Measurements from ENCODE around the gene NMUR1.
A peak's percentile ranks its signal among the peaks of the same experiment; 100 is the strongest.

Gene NMUR1

DNA sequence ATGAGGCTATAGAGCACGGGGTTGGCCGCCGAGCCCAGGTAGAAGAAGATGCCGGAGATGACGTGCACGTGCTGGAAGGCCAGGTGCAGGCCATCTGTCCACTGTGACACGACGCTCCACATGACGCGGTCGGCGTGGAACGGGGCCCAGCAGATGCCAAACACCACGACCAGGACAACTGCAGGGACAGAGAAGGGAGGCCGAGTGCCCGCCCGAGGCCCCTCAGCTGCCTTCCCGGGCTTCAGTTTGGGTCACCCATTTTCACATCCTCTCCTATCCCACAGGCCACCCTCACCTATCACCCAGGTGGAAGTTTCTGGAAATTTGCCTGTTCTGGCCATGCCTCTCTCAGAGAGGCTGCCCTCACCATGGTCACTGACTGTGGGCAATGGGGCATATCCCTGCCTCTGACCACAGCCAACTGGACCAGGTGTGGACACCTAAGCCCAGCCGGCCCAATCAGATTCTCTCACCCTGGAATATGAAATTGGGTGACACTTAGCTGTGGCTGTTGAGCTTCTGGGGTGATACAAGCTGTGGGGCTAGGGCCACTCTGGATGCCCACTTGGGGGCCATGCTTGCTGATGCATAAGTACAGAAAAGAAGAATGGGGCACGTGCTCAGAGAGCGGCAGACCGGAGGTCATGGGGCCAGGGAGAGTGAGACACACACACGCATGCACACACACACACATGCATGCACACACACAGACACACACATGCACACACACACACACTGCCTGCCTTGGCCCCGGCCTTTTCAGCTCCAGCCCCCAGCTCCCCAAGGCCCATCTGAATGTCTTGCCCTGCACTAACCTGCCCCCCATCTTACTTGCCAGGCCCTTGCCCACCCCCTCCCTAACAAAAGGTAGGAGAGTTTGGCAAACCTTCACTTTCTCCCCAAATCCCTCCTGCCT is 4.7 kb downstream of the NMUR1 start:
- no peak for DNase-seq (ENCODE audit: low read depth)

DNA sequence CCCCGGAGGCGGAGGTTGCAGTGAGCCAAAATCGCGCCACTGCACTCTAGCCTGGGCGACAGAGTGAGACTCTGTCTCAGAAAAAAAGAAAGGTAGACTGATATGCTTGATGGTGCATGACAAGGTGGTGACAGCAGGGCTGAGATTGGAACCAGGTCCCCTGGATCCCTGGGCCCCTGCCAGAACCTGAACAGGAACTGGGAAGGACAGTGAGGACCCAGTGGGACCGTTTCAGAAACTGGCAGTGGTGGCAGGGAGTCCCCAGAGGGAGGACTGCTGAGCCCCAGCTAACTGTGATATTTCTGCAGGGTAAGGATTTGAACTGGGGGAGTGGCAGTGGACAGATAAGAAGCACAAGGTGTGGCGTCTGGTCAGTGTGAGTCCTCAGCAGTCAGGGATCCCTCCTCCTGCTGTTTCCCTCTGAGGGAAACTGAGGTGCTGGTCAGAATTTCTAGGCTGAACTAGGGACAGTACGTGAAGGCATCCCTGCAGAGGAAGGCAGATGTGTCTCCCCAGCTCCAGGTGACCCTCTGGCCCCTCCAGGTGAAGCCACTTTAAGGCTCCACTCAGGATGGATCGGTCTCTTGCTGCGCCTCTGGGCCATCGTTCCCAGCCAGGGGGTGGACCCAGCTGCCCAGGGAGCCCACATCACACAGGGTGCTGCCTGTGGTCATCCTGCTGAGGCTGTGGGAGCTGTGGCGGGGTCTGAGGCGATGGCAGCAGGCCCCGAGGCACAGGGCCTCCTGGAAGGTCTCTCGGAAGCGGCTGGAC is 5.6 kb downstream of the NMUR1 start:
- DNase-seq (ENCODE audit: low read depth): no peak

DNA sequence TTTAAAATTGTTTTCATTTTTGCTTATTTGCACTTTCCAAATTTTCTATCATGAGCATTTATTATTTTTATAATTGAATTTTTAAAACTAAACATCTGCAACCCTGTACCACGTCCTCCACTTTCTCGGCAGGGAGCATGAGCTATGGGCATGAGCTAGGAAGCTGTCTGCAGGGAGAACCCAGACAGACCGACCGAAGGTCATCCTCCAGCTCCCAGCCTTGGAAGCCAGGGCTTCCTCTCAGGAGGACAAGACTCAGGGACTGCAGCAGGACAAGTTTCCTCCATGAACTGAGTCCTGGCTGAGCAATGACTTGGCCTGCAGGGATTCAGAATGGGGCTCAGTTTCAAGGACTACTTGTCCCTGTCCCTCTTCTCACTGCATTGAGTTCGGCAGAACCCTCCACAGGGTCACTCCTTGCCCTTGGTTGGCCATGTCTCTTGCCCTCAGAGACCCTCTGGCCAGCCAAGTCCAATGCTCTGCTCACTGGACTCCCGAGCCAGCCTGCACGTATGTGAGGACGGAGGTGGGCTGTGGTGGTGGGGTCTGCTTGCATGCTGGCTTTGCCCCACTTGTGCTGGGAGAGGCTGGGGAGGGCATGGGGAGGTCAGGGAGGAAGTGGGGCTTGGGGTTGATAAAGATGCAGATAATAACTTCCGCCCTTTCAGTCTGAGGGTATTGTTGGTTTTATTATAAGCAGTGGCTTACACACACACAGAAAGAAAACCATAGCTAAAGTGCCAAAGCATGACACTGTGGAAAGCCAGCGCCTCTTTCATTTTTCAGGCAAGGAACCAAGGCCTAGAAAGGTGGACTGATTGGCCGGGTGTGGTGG is 6.6 kb downstream of the NMUR1 start:
- no peak for DNase-seq (ENCODE audit: low read depth)

DNA sequence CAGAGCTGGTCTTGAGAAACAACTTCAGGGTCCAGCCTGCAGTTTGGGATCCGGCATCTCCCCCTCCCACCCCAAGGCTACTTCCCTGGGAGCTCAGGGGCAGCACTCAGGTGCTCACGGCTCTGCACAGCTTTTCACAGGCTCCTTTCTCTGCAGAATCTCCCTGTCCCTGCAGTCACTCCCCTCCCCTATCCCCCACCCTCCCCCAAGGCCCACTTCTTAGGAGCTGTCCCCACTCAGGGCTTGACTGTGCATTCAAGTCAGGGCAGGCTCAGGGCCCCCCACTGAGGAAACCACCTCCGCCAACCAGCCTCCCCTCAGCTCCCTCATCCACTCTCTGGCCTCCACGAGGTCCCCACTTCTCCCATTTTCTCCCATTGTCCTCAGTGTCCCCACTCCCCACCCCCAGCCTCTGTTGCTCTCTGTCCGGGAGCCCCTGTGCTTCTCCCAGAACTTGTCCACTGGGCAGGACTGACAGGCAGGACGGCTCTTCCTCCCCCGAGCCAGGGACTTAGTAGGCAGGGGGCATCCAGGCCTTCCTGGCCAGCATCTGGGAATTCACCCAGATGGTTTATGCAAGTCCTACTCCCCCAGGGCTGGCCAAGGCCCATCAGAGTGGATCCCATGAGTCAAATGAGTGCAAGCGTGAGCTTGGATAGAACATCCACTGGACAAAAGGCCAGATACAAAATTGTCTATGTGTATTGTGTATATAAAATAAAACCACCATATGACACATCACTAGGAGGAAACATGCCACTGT is 7.6 kb downstream of the NMUR1 start:
- DNase-seq (ENCODE audit: low read depth): no peak

DNA sequence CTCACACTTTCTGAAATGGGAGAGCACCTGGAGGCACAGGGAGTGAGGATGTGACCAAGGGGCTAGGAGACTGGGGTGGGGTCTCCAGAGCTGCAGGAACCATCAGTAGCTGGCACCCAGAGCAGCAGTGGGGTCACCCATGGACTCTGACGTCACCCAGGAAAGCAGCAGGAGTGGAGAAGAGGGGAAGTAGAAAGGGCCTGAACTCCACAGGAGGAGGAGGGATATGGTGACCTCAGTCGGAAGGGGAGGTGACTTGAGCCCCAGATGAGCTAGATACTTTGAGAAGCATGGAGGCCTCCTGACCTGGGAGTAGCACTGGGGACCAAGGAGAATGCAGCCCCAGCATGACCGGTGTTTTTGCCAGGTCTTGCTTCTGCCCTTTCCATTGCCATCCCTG is 8.8 kb downstream of the NMUR1 start:
- no peak for DNase-seq (ENCODE audit: low read depth)

DNA sequence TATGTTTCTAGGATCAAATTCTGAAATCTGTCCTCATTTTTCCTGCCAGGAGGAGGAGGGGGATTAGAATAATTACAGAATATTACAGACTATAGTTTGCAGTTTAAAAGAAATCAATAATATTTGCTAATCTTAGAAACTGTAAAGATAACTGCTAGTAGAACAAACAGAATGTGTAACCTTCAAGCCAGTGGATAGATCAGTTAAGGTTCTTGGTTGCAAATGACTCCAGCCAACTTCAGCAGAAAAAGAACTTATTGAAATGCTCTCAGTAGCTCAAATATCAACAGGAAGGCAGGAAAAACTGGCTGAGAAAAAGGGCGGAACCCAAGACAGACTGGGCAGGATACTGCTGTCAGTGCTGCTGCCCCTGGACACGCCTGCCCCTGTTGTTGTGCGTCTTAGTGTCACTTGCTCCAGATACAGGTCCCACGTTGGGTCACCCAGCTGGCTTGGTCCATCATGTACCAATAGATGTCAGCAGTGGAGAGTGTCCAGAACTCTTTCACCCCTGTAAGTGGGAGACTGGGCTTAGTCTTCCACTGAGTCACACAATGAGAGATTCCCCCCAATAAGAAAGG is 10.2 kb downstream of the NMUR1 start:
- DNase-seq (ENCODE audit: low read depth): no peak

DNA sequence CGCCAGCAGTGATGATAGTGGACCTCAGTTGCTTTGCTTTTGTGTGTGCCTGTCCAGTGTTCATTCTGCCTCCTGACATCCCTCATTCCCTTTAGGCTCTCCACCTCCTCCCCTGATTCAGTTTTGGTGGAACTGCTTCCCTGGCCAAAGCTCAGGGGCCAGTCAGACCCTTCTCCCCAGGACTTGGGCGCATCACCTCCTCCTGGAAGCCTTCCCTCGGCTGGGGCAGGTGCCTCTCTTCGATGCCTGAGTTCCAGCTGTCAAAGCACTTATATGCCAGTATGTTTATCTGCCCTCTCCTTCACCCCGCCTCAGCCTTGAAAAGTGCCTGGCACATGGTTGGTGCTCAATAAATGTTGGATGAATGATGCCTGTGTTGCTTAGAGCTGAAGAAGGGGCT is 11.5 kb downstream of the NMUR1 start:
- no peak for DNase-seq (ENCODE audit: low read depth)

DNA sequence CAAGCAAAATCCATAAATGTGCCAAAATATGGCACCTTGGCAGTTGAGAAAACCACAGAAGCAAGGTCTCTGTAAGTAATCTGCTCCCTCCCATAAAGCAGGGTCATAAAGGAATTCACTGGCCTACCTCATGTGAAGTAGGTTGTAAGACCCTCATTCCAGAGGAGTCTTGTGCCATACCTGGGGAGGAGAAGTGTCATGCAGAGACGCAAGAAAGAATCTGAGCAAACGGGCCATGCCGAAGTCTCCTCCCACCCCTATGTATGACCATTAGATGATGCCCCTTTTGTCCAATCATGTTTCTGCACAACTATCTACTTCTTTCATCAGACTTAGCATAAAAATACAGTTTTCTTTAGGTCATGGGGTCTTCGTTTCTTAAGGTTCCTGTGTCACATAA is 14.6 kb downstream of the NMUR1 start:
- no peak for DNase-seq (ENCODE audit: low read depth)

DNA sequence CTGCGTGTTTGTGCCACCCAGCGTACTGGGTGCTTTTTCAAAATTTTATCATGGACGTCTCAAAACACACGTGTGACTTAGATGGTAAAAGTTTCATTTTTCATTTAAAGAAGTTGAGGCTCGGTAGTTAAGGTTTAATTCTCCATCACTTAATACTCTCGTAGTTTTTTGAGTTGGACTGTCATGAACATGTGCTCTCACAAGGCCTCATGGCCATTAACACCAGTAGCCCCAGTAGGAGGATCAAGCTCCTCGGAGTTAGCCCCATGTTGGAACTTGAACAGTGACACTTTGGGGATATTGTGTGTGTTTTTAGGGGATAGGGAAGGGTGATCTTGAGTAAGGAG is 15.3 kb downstream of the NMUR1 start:
- DNase-seq (ENCODE audit: low read depth): no peak

DNA sequence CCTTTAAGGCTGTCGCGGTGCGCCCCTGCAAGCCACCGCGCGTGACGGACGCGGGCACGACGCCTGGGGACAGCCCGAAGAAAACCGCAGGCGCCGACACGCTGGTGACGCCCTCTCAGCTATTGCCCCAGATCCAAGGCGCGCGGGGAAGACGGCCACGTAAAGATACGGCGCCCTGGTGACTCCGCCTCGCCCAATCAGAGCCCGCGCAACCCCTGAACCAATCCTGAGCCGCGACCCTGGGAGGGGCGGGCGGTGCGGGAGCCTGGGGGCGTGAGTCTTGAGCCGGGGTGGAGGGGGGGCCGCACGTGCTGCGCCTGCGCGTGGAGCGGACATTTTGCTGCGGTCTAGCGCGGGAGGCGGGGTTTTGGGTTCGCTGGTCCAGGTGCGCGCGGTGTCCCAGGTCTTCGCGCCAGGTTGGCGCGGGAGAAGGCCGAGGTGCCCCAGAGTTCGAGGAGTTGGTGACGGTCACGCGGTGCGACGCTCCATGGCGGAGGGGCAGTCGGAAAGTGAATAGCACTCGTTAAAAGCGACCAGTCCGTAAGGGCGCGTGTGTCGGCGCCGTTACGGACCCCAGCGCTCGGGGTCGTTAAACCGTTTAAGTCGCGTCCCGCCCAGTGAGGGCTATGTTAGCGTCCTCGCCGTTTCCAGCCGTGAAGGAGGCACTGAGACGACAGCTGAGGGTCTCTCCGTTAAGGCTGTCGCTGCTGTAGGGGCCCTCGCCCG is 15.9 kb downstream of the NMUR1 start:
- DNase-seq (ENCODE audit: low read depth): peak; percentile 97

DNA sequence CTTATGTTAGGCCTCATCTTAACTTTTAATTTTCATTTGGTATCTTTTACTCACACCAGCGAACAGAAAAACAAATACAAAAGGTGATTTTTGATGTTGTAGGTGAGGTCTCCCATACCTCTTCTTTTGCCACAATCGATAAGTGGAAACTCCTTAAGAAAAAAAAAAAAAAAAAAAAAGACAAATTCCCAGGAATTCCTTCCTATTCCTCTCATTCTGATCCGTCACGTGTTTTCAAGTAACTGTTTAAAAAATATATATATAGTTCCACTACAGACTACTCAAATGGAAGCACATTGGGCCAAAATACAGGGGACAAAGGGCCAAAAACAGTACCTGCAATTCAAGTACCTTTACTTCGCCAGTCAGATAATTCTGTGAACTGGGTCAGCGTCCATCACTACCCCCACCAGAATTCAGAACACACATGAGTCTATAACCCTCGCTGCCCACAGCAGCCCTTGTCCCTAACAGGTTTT is 16.5 kb downstream of the NMUR1 start:
- no peak for DNase-seq (ENCODE audit: low read depth)

DNA sequence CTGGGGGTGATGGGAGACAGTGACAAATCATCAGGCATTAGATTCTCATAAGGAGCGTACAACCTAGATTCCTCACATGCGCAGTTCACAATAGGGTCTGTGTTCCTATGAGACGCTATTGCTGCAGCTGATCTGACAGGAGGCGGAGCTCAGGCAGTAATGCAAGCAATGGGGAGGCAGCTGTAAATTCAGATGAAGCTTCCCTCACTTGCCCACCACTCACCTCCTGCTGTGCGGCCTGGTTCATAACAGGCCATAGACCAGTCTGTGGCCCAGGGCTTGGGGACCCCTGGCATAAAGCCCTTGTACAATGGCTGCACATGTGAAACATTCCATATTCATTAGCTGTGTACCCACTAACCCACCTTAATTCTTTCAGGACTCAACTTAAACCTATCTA is 18.0 kb downstream of the NMUR1 start:
- no peak for DNase-seq (ENCODE audit: low read depth)

DNA sequence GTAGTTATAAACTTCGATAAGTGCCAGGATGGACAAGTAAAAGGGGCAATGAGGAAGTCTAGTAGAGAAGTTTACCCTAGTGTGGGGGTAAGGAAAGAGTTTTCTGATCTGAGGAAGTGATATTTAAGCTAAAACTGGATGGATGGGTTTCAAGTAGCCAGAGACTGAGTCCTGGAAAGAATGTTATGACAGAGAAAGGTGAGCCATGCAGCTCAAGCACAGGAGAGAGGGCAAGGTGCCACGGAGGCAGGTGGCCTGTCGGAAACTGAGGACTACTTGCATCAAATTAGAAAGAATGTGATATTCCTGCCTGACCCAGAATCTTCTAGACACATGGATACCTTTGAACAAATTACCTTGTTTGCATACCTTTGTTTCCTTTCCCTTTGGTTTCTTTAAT is 26.5 kb downstream of the NMUR1 start:
- DNase-seq (ENCODE audit: low read depth): no peak

DNA sequence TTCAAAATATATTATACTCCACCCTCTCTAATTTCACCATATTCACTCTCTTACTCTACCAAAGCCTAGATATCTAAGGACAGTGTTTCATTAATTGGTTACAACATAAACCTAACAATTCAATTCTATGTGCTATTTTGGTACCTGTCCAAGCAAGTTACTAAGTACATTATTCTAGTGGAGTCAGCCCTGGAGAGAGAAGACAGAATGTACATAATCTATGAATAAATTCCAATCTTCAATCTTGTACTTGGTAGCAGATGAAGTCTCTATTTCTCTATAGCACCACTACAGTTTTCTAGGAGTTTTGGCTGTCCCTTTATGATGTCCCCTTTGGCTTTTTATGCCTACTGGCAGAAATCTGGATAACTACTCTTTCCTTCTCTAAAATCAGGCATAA is 27.6 kb downstream of the NMUR1 start:
- DNase-seq (ENCODE audit: low read depth): no peak

DNA sequence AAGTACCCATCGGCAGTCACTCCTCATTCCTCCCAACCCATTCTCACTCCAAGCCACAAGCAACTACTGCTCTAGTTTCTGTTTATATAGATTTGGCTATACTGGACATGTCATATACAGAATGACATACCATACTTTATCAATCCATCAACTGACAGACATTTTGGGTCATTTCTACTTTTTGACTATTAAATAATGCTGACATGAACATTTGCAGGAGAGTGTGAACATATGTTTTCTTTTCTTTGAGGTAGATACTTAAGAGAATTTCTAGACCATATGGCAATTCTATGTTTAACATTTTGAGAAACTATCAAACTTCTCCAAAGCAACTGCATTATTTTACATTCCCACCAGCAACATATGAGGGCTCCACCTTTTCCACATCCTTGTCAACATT is 32.6 kb downstream of the NMUR1 start:
- no peak for DNase-seq (ENCODE audit: low read depth)

DNA sequence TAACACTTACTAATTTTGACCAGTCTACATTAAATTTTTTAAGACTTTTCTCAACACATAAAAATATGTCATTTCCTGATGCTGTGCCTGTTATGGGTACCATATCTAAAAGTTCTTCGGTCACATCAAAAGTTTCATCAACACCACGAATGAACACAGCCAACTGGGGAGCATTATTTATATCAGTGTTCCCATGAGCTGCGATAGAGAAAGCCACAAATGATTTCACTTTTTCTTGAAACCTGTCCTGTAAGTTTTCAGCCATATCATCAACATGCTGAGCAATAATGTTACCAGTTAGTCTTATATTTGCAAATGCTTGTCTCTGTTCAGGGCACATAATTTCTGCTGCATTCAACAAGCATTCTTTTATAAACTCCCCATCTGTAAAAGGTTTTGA is 35.6 kb downstream of the NMUR1 start:
- DNase-seq (ENCODE audit: low read depth): no peak

DNA sequence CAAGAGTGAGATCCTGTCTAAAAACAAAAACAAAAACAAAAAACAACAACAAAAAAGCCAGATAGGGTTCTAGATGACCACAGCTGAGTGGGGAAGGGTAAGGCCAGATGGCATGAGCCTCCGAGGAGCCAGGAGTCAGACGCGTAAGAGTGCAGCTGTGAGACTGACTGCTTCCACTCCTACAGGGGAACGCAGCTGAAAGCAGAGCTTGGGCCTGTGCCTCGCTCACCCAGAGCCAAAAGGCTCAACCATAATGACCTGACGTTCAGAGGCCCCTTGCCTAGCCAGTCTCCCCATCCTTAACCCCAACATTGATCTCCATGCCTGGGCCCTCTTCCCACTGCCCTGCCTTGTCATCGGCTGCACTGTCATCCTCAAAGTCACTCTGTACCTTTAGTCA is 39.4 kb downstream of the NMUR1 start:
- DNase-seq (ENCODE audit: low read depth): no peak

DNA sequence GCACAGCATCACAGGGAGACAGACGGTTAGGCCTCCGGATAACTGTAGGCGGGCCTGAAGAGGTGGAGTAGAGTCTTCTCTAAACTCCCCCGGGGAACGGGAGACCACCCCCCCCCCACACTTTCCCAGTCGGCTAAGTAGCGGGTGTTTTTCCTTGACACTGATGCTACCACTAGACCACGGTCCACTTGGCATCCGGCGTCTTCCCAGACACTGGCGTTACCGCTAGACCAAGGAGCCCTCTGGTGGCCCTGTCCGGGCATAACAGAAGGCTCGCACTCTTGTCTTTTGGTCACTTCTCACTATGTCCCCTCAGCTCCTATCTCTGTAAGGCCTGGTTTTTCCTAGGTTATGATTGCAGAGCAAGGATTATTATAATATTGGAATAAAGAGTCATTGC is 40.3 kb downstream of the NMUR1 start:
- no peak for DNase-seq (ENCODE audit: low read depth)

DNA sequence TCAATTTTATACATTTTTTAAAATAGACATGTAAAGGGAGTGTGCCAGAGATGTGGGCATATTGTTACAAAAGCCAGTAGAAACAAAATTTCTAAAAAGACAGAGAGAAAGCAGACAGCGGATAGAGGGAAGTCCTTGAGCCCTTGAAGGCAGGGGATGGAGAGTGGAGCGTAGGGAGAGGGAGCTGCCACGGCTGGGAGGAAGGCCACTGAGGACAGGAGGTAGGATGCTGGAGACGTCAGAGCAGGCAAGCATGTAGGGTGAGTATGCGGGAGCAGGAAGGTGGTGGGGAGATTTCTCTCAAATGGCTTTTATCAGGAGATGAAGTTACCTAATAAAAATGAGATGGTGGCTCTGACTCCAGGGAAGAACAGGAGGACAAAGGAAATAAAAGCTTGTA is 41.9 kb downstream of the NMUR1 start:
- no peak for DNase-seq (ENCODE audit: low read depth)

DNA sequence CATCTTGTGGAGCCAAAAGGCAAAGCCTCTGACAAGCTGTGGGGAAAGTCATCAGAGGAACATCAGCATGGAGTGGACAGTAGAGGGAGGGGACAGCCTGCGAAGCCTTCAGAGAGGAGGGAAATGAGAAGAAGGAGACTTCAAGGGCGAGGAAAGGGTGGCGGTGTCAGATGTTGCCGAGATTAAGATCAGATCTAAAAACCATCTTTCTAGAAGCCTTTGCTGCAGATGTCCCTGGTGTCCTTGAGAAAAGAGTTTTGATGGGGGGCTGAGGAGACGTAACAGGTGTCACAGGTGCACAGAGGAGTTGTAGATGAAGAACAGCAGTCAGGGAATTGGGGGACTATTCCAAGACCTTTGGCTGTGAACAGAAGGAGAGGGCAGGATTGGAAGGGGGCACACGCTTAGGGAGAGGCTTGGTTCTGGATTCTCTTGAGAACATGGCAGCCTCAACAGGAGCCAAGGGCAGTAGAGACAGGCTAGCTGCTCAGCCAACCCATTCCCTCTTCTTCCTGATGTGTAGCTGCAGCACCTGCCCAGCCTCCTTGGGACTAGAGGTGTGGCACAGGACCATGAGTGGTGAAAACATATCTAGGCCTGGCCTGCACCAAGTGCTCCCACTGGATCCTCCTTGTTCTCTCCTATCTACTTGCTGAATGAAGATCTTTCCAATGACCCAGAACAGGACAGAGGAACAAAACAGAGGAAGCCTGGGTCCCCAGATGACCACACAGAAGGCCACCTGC is 43.2 kb downstream of the NMUR1 start:
- DNase-seq (ENCODE audit: low read depth): no peak

Measured in activated T-helper 1 cell treated with Interleukin-2 at 50 U/mL for 16 hours (primary cell).